ENCODE measurements around the gene MAP2. TPM values are rescaled to one million over a fixed set of nuclear protein-coding genes. Genes with fewer than 3 reads are reported as not detected.

MAP2 gene
- total RNA-seq, 6 experiments from 2014 or later, result 1.0 to 2.0 (median 1.6) TPM

DNA sequence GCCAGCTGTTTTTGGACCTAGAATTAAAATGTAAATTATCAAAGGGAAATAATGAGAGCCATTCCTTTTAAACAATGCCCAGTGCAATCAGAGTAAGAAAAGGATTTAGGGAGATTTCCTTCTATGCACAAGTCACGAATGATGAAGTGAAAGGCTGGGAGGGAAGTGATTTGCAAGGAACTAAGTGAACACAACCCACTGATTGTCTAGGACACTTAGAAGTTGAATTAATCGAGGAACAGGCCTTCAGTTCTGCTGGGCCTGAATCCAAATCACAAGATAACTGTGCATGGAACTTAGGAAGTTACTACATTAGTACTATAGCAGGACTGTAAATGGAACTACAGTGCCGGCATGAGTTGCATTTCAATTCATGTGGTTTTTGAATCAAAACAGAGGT lies 17.7 kb downstream of the MAP2 start:
- H3K27ac Mint-ChIP-seq, result no peak overlapping the region; the same call in 1 of the 2 replicates
- no peaks in the 10 kb centered on the region for H3K9me3 Mint-ChIP-seq
- no peaks in the 10 kb centered on the region for H3K27me3 Mint-ChIP-seq (ENCODE audit: insufficient read depth)
- no peaks in the 10 kb centered on the region for H3K36me3 Mint-ChIP-seq (ENCODE audit: low read depth)
- H3K4me3 Mint-ChIP-seq, result no peak overlapping the region
- no peak for DNase-seq
- TF ChIP-seq, protein P1, sequence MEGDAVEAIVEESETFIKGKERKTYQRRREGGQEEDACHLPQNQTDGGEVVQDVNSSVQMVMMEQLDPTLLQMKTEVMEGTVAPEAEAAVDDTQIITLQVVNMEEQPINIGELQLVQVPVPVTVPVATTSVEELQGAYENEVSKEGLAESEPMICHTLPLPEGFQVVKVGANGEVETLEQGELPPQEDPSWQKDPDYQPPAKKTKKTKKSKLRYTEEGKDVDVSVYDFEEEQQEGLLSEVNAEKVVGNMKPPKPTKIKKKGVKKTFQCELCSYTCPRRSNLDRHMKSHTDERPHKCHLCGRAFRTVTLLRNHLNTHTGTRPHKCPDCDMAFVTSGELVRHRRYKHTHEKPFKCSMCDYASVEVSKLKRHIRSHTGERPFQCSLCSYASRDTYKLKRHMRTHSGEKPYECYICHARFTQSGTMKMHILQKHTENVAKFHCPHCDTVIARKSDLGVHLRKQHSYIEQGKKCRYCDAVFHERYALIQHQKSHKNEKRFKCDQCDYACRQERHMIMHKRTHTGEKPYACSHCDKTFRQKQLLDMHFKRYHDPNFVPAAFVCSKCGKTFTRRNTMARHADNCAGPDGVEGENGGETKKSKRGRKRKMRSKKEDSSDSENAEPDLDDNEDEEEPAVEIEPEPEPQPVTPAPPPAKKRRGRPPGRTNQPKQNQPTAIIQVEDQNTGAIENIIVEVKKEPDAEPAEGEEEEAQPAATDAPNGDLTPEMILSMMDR (IDR thresholded peaks at IDR 0.05), result no peak
- peaks cover 29% of the 10 kb centered on the region for H3K4me1 Mint-ChIP-seq (ENCODE audit: low read depth)

DNA sequence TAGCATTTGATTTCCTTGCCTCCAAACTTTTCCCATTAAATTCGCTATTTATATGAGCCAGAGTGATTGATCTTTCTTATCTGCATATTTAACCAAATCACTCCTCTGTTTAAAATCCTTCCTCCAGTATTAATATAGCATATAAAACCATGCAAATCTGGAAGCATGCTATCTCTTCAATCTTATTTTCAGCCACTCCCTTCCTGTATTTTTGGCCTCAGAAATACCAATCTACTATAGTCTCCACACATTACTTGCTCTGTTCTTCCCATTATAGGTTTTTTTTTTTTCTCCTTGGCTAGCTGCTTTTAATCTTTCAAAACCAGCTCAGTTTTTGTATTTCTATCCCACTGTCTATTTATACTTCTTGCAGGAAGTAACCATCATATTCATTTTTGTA lies 19.1 kb downstream of the MAP2 start:
- TF ChIP-seq, protein P1 (IDR thresholded peaks at IDR 0.05), result no peak
- Mint-ChIP-seq H3K4me1 (ENCODE audit: low read depth) (peaks cover 29% of the 10 kb centered on the region), H3K9me3 (no peaks in the 10 kb centered on the region), H3K27me3 (ENCODE audit: insufficient read depth) (no peaks in the 10 kb centered on the region), H3K4me3 (no peak overlapping the region), H3K27ac (no peak overlapping the region), H3K36me3 (ENCODE audit: low read depth) (no peaks in the 10 kb centered on the region)
- no peak for DNase-seq

DNA sequence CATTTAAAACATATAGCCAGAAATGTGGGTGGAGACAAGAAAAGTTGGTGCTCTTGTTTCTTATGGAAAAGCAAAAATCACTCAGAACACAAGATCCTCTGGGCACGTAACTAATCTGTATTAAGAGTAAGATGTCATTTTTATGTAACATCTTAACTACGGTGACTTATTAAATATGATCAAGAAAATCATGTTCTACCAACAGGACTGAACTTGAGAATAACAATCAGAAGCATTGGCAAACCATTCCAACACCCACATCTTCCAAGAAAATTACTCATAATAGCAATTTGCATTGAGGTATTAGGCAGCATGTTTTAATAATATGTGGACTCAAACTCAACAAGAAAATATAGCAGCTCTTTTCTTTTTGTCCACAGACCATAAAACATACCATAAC lies 21.6 kb downstream of the MAP2 start:
- H3K36me3 Mint-ChIP-seq (ENCODE audit: low read depth), result no peaks in the 10 kb centered on the region
- TF ChIP-seq, protein P1 (IDR thresholded peaks at IDR 0.05), result no peak
- H3K9me3 Mint-ChIP-seq, result no peaks in the 10 kb centered on the region
- peaks cover 27% of the 10 kb centered on the region for H3K4me1 Mint-ChIP-seq (ENCODE audit: low read depth)
- H3K4me3 Mint-ChIP-seq, result no peak overlapping the region
- no peak for DNase-seq
- no peak overlapping the region for H3K27ac Mint-ChIP-seq
- no peaks in the 10 kb centered on the region for H3K27me3 Mint-ChIP-seq (ENCODE audit: insufficient read depth)

DNA sequence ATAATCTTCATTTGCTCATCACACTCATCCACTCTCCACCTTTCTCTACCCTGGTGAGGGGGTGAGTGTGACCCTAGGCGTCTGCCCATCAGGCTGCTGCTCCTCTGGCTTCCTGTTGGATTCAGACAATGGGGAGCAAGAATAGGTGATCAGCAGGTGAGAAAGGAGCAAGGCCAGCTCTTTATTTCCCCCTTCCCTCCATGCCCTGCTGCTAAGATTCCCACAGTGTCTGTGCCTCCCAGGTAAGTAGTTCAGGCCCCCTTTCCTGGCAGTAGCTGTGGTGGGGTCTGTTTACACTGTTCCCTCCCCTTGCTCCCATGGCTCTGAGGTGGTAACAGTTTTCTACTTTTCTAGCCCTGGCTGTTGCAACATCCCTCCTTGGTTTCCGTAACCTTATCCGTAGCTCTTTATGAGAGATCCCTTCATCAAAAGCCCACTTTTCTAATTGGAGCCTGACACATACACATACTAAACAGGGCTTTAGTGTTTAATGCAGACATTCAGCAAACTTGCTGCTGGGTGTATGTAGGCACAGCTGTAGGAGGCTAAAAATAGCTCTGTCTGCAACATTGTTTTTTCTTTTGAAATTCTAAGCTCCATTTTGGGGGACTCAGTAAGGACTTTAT lies 27.5 kb downstream of the MAP2 start:
- no peak overlapping the region for H3K27ac Mint-ChIP-seq
- no peaks in the 10 kb centered on the region for H3K9me3 Mint-ChIP-seq
- TF ChIP-seq, protein P1 (IDR thresholded peaks at IDR 0.05), result no peak
- H3K36me3 Mint-ChIP-seq (ENCODE audit: low read depth), result no peaks in the 10 kb centered on the region
- no peaks in the 10 kb centered on the region; the same call in 1 of the 2 replicates for H3K27me3 Mint-ChIP-seq (ENCODE audit: insufficient read depth)
- no peaks in the 10 kb centered on the region for H3K4me1 Mint-ChIP-seq (ENCODE audit: low read depth)
- H3K4me3 Mint-ChIP-seq, result no peak overlapping the region
- DNase-seq, result no peak

DNA sequence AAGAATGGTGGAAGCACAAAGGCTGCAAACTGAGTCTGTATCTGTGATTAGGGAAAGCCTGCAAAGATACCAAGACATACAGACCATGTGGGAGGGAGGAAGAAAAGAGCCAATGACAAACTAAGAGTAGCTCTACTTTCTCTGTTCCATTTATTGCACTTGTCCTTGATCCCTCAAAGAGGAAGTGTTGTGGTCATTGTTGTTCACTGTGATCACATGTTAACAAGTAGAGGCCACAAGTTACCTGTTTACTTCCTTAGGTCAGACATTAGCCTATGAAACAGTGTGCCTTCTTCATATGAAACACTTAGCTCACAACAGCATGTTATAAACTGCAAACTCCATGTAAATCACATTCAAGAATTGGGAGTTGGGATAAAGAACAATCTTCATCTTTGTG lies 32.6 kb downstream of the MAP2 start:
- Mint-ChIP-seq H3K36me3 (ENCODE audit: low read depth) (no peaks in the 10 kb centered on the region), H3K4me1 (ENCODE audit: low read depth) (peaks cover under 1% of the 10 kb centered on the region), H3K4me3 (no peak overlapping the region), H3K9me3 (no peaks in the 10 kb centered on the region), H3K27ac (no peak overlapping the region), H3K27me3 (ENCODE audit: insufficient read depth) (no peaks in the 10 kb centered on the region)
- DNase-seq, result no peak
- TF ChIP-seq, protein P1 (IDR thresholded peaks at IDR 0.05), result no peak

All from HFFc6 (cell line).